Testis (tissue), 3 donors: ENCODE results near the gene RAB36. TPM values are rescaled to one million over a fixed set of nuclear protein-coding genes. Genes with fewer than 3 reads are reported as not detected.

ENCODE experiments used
- DNase-seq: peaks from one replicate; pipeline ENCODE4 v3.0.0-alpha.2; 2019
- H3K27ac ChIP-seq, 2 donors: fragments of 200-600 bp; sonication (generic); one replicate each; pipeline ENCODE4 v1.5.1; 2019
- H3K27me3 ChIP-seq: fragments of 200-600 bp; sonication (generic); one replicate; pipeline ENCODE4 v1.5.1; 2019
- H3K36me3 ChIP-seq: fragments of 200-600 bp; sonication (generic); one replicate; pipeline ENCODE4 v1.5.1; 2017; ENCODE audit warnings: low read depth; ENCODE audit errors: missing control alignments
- H3K4me1 ChIP-seq: fragments of 200-600 bp; sonication (generic); one replicate; pipeline ENCODE4 v1.5.1; 2019
- H3K4me3 ChIP-seq, 2 donors: fragments of 200-600 bp; sonication (generic); one replicate each; pipeline ENCODE4 v1.5.1; 2017 to 2019
- H3K9me3 ChIP-seq: fragments of 200-600 bp; sonication (generic); one replicate; pipeline ENCODE4 v1.5.1; 2017
- CTCF ChIP-seq, 3 experiments: fragments of 450-650 bp in 2 of 3; fragments of 200-600 bp in 1 of 3; sonication (generic) in 1 of 3; IDR thresholded peaks; one replicate each; pipeline ENCODE4 v1.5.1; 2016 to 2019; ENCODE audit warnings: antibody characterized with exemption in 3 of 3, mild to moderate bottlenecking in 2 of 3, moderate library complexity in 1 of 3
- POLR2A ChIP-seq: fragments of 450-650 bp; IDR thresholded peaks from one replicate; pipeline ENCODE4 v1.6.1; 2017; ENCODE audit warnings: antibody characterized with exemption, mild to moderate bottlenecking, moderate library complexity
- WGBS, 2 donors: methylation state at CpG; one replicate each; pipeline ENCODE4 v1.1.5; 2018; 5-methylcytosine and 5-hydroxymethylcytosine counted together
- intact Hi-C: fragments of 100-400 bp; cut with DNase I; formaldehyde crosslinking; loops from one replicate; pipeline ENCODE4 v1.15.1; 2023; ENCODE audit warnings: low total_unique reads
- polyA plus RNA-seq: library from polyadenylated mRNA; stranded (reverse); fragments of 350-450 nt; fragmentation: Illumina TruSeq; extraction: RNeasy Lipid Tissue Mini Kit (QIAGEN cat#74804); gene quantifications from one replicate; pipeline ENCODE4 v1.2.3, GENCODE V29; 2014; ENCODE audit warnings: low read depth, low replicate concordance; ENCODE audit not compliant: insufficient read depth
- total RNA-seq, 2 donors: library from RNA; depleted of rRNA; stranded (reverse); fragments of >200 nt; gene quantifications; one replicate each; pipeline ENCODE4 v1.2.3, GENCODE V29; 2016

RAB36 gene
- total and polyA plus RNA-seq, 3 donors from 2014 or later = 7.4 to 11.1 (median 7.5) TPM

GRCh38 chr22:23114721-23115020, 30.6 kb upstream of the RAB36 start:
- intact Hi-C loops = no loop called here
- H3K4me1 ChIP-seq = no peaks in the 10 kb centered on the region
- TF ChIP-seq CTCF (IDR thresholded peaks at IDR 0.05) (no peak), POLR2A (no peak)
- H3K27me3 ChIP-seq = no peaks in the 10 kb centered on the region
- H3K9me3 ChIP-seq = no peaks in the 10 kb centered on the region
- 100% methylated on average over 2 of the region's 2 CpGs for WGBS, 2 donors
- no peak overlapping the region for H3K4me3 ChIP-seq
- no peak for DNase-seq
- H3K27ac ChIP-seq = no peak overlapping the region
- no peaks in the 10 kb centered on the region for H3K36me3 ChIP-seq

GRCh38 chr22:23115369-23115768, 29.9 kb upstream of the RAB36 start:
- no peak for TF ChIP-seq POLR2A
- TF ChIP-seq CTCF (IDR thresholded peaks at IDR 0.05) = no peak
- Histone ChIP-seq H3K36me3 (no peaks in the 10 kb centered on the region), H3K9me3 (no peaks in the 10 kb centered on the region), H3K27me3 (no peaks in the 10 kb centered on the region), H3K4me1 (no peaks in the 10 kb centered on the region), H3K27ac (no peak overlapping the region), H3K4me3 (no peak overlapping the region)
- DNase-seq = no peak
- intact Hi-C loops = no loop called here
- 96 to 98% methylated on average over 7 of the region's 7 CpGs for WGBS, 2 donors

GRCh38 chr22:23115825-23116494, 29.3 kb upstream of the RAB36 start:
- intact Hi-C loops = no loop called here
- TF ChIP-seq CTCF (IDR thresholded peaks at IDR 0.05) = no peak
- no peak for TF ChIP-seq POLR2A
- H3K9me3 ChIP-seq = no peaks in the 10 kb centered on the region
- no peaks in the 10 kb centered on the region for H3K4me1 ChIP-seq
- H3K4me3 ChIP-seq = no peak overlapping the region
- H3K36me3 ChIP-seq = no peaks in the 10 kb centered on the region
- 88 to 94% methylated on average over 18 of the region's 18 CpGs for WGBS, 2 donors
- DNase-seq = no peak
- H3K27me3 ChIP-seq = no peaks in the 10 kb centered on the region
- no peak overlapping the region for H3K27ac ChIP-seq

GRCh38 chr22:23116506-23117263, 28.6 kb upstream of the RAB36 start:
- intact Hi-C loops = no loop called here
- H3K9me3 ChIP-seq = no peaks in the 10 kb centered on the region
- H3K27me3 ChIP-seq = no peaks in the 10 kb centered on the region
- H3K27ac ChIP-seq = no peak overlapping the region
- TF ChIP-seq POLR2A (no peak), CTCF (IDR thresholded peaks at IDR 0.05) (no peak)
- WGBS, 2 donors = 88 to 94% methylated on average over 10 of the region's 10 CpGs
- no peak for DNase-seq
- no peak overlapping the region for H3K4me3 ChIP-seq
- H3K36me3 ChIP-seq = no peaks in the 10 kb centered on the region
- H3K4me1 ChIP-seq = no peaks in the 10 kb centered on the region

GRCh38 chr22:23117275-23117674, 28.0 kb upstream of the RAB36 start:
- H3K36me3 ChIP-seq = no peaks in the 10 kb centered on the region
- intact Hi-C loops = no loop called here
- no peaks in the 10 kb centered on the region for H3K4me1 ChIP-seq
- TF ChIP-seq POLR2A (no peak), CTCF (IDR thresholded peaks at IDR 0.05) (no peak)
- H3K27me3 ChIP-seq = no peaks in the 10 kb centered on the region
- WGBS, 2 donors = 94 to 100% methylated on average over 5 to 10 of the region's 10 CpGs
- H3K27ac ChIP-seq = no peak overlapping the region
- DNase-seq = no peak
- H3K9me3 ChIP-seq = no peaks in the 10 kb centered on the region
- no peak overlapping the region for H3K4me3 ChIP-seq
